Right atrium auricular region (tissue), 2 donors: ENCODE measurements around the gene WASF2. TPM values are rescaled to one million over a fixed set of nuclear protein-coding genes. Genes with fewer than 3 reads are reported as not detected.

Source experiments
- DNase-seq: peaks from one replicate; pipeline ENCODE4 v3.0.0-alpha.2; 2019; ENCODE audit warnings: low spot score
- H3K27ac ChIP-seq, 2 donors: fragments of 200-600 bp; sonication (generic); 1 replicate in 1 of 2; 2 replicates in 1 of 2; pipeline ENCODE4 v1.5.1; 2016 to 2019
- H3K27me3 ChIP-seq, 2 donors: fragments of 200-600 bp; sonication (generic); one replicate each; pipeline versions ENCODE4 v1.5.1 to v1.6.0; 2017 to 2019
- H3K36me3 ChIP-seq: fragments of 200-600 bp; sonication (generic); one replicate; pipeline ENCODE4 v1.5.1; 2016
- H3K4me1 ChIP-seq, 2 donors: fragments of 200-600 bp; sonication (generic); one replicate each; pipeline versions ENCODE4 v1.5.1 to v1.6.0; 2017 to 2019
- H3K4me3 ChIP-seq, 2 donors: fragments of 200-600 bp; sonication (generic); 1 replicate in 1 of 2; 2 replicates in 1 of 2; pipeline ENCODE4 v1.5.1; 2017 to 2019; ENCODE audit warnings: mild to moderate bottlenecking in 1 of 2, moderate library complexity in 1 of 2
- H3K9me3 ChIP-seq, 2 donors: fragments of 200-600 bp; sonication (generic); one replicate each; pipeline ENCODE4 v1.5.1; 2019
- total RNA-seq, 2 donors: library from RNA; depleted of rRNA; stranded (reverse); fragments of >200 nt; gene quantifications; one replicate each; pipeline ENCODE4 v1.1.0, GENCODE V29; 2016
- TF ChIP-seq, protein P1 (sequence below), 2 donors: fragments of 200-600 bp; sonication (generic); IDR thresholded peaks; one replicate each; pipeline ENCODE4 v1.5.1; 2019; ENCODE audit warnings: antibody characterized with exemption in 2 of 2

Gene WASF2
- total RNA-seq, 2 donors from 2014 or later: 20.7 to 49.0 TPM

DNA sequence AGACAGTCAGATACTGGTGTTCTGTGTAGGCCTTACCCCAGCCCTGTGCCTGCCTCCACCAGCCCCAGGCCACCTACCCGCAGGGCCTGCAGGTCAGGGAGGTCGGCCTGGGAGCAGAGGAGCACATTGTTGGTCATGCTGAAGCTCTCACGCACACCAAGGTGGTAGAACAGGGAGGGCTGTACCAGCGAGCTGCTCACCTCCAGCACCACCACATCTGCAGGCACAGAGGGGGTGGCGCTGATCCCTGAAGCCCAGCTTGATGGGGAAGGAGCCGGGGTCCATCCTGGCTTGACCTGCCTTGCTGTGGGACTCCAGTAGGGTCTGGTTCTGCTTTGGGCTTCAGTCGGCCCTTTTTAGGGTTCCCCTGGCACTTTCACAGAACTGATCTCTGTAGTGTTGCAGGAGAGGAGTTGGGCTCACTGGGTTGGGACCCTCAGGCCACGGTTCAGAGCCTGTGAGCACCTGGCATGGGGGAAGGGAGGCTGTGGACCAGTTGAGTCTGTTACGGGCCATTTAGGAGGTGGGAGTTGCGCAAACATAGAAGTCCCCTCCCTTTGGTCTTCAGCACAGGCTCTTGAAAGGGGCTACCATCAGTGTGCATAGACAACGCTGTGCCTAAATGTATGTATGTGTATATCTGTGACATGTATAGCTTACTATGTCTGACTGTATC, 125.1 kb downstream of the WASF2 start:
- H3K36me3 ChIP-seq: peaks cover 48% of the 10 kb centered on the region
- no peaks in the 10 kb centered on the region for H3K9me3 ChIP-seq
- peaks cover 0 to 44% of the 10 kb centered on the region in 2 donors for H3K4me1 ChIP-seq
- TF ChIP-seq, protein P1, sequence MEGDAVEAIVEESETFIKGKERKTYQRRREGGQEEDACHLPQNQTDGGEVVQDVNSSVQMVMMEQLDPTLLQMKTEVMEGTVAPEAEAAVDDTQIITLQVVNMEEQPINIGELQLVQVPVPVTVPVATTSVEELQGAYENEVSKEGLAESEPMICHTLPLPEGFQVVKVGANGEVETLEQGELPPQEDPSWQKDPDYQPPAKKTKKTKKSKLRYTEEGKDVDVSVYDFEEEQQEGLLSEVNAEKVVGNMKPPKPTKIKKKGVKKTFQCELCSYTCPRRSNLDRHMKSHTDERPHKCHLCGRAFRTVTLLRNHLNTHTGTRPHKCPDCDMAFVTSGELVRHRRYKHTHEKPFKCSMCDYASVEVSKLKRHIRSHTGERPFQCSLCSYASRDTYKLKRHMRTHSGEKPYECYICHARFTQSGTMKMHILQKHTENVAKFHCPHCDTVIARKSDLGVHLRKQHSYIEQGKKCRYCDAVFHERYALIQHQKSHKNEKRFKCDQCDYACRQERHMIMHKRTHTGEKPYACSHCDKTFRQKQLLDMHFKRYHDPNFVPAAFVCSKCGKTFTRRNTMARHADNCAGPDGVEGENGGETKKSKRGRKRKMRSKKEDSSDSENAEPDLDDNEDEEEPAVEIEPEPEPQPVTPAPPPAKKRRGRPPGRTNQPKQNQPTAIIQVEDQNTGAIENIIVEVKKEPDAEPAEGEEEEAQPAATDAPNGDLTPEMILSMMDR (IDR thresholded peaks at IDR 0.05): no peak
- peak overlapping the region; percentile 99 for H3K27ac ChIP-seq
- H3K4me3 ChIP-seq: peak overlapping the region; percentile 72 to 79
- no peak for DNase-seq
- H3K27me3 ChIP-seq: no peaks in the 10 kb centered on the region

DNA sequence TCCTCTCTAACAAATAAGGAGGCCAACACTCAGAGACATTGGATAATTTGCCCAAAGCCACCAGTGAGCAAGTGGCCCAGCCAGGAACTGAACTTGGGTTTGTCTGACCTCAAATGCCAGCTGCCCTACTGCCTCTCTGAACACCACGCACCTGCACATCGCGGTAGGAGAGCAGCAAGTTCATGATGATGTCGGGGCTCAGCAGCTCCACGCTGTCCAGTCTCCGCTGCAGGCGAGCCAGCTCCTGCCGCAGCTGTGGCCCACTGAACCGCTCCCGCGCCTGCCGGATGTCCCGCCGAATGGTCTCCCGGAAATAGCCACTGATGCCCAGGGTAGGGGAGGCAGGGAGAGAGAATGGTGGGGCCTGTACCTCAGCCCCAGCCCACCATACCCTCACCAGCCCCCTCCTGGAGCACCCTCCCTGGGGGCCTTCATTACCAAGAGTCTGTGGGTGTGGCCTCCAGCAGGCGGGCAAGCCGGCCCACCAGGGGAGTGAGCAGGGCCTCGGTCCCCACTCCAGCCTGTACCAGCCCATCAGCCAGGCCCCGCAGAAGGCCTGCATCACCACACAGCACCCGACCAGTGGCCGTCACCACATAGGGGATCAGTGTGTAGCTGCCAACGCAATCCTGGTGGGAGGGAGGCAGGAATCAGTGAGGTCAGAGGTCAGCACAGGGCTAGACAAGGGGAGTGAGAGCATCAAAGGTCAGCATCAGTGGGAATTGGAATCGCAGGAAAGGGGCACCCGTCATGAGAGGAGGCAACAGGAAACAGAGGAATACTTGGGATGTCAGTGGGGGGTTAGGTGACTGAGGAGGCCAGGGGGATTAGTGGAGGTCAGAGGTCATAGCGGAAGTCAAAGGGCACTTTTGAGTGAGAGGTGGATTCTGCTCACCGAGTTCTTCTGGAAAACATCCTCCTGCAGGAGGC, 125.9 kb downstream of the WASF2 start:
- Histone ChIP-seq H3K4me1 (peaks cover 0 to 39% of the 10 kb centered on the region in 2 donors), H3K27ac (no peak overlapping the region), H3K4me3 (no peak overlapping the region), H3K27me3 (no peaks in the 10 kb centered on the region), H3K36me3 (peaks cover 56% of the 10 kb centered on the region), H3K9me3 (no peaks in the 10 kb centered on the region)
- TF ChIP-seq, protein P1 (IDR thresholded peaks at IDR 0.05): no peak
- DNase-seq: no peak

DNA sequence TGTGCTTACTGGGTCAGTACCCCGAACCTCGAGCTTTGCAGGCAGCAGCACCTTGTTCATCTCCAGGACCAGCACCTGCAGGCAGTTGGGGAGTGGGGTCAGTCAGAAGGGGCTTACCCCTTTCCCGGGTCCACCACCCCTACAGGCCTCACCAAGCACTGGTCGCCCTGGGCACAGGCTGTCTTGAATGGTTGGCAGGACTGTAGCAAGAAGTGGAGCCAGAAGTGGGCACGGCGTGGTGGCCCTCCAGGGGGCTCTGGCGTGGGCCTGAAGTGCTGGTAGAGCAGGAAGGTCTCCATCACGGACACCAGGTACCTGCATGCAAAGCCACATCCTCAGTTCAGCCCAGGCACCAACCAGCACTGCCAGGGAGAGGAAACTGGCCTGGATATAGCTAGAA, 128.4 kb downstream of the WASF2 start:
- DNase-seq: no peak
- H3K4me1 ChIP-seq: peaks cover 0 to 28% of the 10 kb centered on the region in 2 donors
- no peak overlapping the region for H3K4me3 ChIP-seq
- TF ChIP-seq, protein P1 (IDR thresholded peaks at IDR 0.05): no peak
- H3K27me3 ChIP-seq: no peaks in the 10 kb centered on the region
- no peak overlapping the region for H3K27ac ChIP-seq
- peaks cover 80% of the 10 kb centered on the region for H3K36me3 ChIP-seq
- H3K9me3 ChIP-seq: no peaks in the 10 kb centered on the region

DNA sequence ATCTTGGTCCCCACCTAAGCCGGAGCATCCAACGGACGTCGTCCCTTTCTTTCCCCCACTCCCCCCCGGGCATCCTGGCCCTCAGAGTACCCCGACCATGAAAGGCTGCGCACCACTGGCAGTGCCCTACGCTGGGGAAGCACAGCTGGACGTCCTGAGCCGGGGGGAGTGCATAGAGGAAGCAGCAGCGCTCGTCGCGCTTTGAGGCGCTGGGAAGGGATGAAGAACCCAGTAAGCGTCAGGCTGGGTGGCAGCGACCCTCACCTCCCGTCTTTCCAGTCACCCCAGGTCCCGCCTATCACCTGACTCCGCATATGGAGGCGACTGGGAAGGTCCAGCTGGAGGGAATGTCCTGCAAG, 128.9 kb downstream of the WASF2 start:
- TF ChIP-seq, protein P1 (IDR thresholded peaks at IDR 0.05): no peak
- Histone ChIP-seq H3K4me3 (no peak overlapping the region), H3K27me3 (no peaks in the 10 kb centered on the region), H3K27ac (no peak overlapping the region), H3K9me3 (no peaks in the 10 kb centered on the region), H3K4me1 (peaks cover 0 to 28% of the 10 kb centered on the region in 2 donors), H3K36me3 (peaks cover 86% of the 10 kb centered on the region)
- no peak for DNase-seq

DNA sequence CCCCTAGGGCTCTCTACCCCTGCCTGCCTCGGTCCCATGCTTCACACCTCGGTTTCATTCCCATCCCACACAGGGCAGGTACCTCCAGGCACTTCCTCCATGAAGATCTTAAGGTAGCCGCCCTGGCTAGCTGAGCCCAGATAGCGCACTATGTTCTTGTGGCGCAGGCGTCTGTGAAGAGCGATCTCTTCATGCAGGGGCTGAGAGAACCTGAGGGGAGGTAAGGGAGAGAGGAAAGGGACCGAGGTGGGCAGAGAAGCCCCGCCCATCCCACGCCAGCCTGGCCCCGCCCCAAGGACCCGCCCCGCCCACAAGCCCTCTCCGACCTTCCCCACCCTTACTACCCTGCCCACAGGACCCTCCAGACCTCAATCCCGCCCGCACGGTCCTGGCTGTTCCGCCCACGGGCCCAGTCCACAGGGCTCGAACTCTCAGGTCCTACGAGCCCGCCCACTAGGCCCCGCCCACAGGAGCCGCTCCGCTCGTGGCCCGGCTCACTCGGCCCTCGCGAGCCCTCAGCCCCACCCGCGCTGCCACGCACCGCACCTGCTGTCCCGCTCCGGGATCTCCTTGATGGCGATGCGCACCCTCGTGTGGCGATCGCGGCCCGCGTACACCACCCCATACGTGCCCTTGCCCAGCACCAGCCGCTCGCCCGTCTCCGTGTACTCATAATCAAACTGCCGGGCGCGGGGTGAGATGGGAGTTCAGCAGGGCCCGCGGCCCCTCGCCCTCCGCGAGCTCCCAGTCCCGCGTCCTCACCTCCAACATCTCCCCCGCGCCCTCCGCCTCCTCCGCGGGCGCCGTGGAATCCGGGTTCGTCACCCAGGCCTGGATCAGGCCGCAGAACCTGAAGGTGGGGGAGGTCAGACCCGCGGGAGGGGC, 129.6 kb downstream of the WASF2 start:
- Histone ChIP-seq H3K36me3 (peaks cover 92% of the 10 kb centered on the region), H3K4me3 (peak overlapping the region; percentile 1 to 35), H3K9me3 (no peaks in the 10 kb centered on the region), H3K27me3 (no peaks in the 10 kb centered on the region), H3K4me1 (peaks cover 0 to 28% of the 10 kb centered on the region in 2 donors), H3K27ac (peak overlapping the region in 1 of 2 donors; percentile 41)
- TF ChIP-seq, protein P1 (IDR thresholded peaks at IDR 0.05): no peak
- DNase-seq: no peak
